WERI-Rb-1 (cell line): ENCODE data around the gene SFXN3.

ENCODE experiments used
- DNase-seq: peaks from one replicate; pipeline ENCODE4 v3.0.0-alpha.2; 2020
- H3K27ac ChIP-seq: fragments of 250-450 bp; sonication (Bioruptor Pico); 2 replicates; pipeline ENCODE4 v1.5.1; 2020; ENCODE audit warnings: mild to moderate bottlenecking, moderate library complexity
- H3K27me3 ChIP-seq: fragments of 250-450 bp; sonication (Bioruptor Pico); 2 replicates; pipeline ENCODE4 v1.5.1; 2021; ENCODE audit warnings: mild to moderate bottlenecking, low read depth, moderate library complexity; ENCODE audit not compliant: insufficient read depth, severe bottlenecking
- H3K36me3 ChIP-seq: fragments of 250-450 bp; sonication (Bioruptor Pico); 2 replicates; pipeline ENCODE4 v1.5.1; 2020; ENCODE audit warnings: mild to moderate bottlenecking, moderate library complexity
- H3K4me3 ChIP-seq: 2 replicates; pipeline ENCODE4 v1.5.1; 2011; ENCODE audit warnings: low read depth, mild to moderate bottlenecking, control low read depth, low read length
- H3K9me3 ChIP-seq: fragments of 250-450 bp; sonication (Bioruptor Pico); 2 replicates; pipeline ENCODE4 v1.5.1; 2021; ENCODE audit warnings: mild to moderate bottlenecking, moderate library complexity; ENCODE audit not compliant: severe bottlenecking
- CTCF ChIP-seq: IDR thresholded peaks from 2 replicates; pipeline ENCODE4 v1.5.1; 2011; ENCODE audit warnings: low read depth, mild to moderate bottlenecking, control low read depth, inconsistent platforms, low read length

The SFXN3 gene

GRCh38 chr10:101090597-101090996 lies 59.6 kb downstream of the SFXN3 start:
- no peak overlapping the region for H3K27ac ChIP-seq
- no peaks in the 10 kb centered on the region for H3K9me3 ChIP-seq
- H3K4me3 ChIP-seq: no peak overlapping the region
- DNase-seq: no peak
- H3K36me3 ChIP-seq: no peaks in the 10 kb centered on the region
- TF ChIP-seq CTCF: no peak
- H3K27me3 ChIP-seq: no peaks in the 10 kb centered on the region
